HFF-Myc (cell line): ENCODE data around the gene MAPK8IP3.

Experiments used
- DNase-seq: peaks from one replicate; pipeline ENCODE4 v3.0.0-alpha.2; 2011; ENCODE audit warnings: low read depth; ENCODE audit errors: extremely low read depth
- H3K4me3 ChIP-seq: replicated peaks from 2 replicates; pipeline ENCODE4 v1.5.1; 2011; ENCODE audit warnings: low read depth, mild to moderate bottlenecking, control low read depth, low read length
- CTCF ChIP-seq: IDR thresholded peaks from 2 replicates; pipeline ENCODE4 v1.5.1; 2012; ENCODE audit warnings: mild to moderate bottlenecking, low read depth, low read length, control low read depth; ENCODE audit errors: missing control alignments

MAPK8IP3 gene

GRCh38 chr16:1754204-1754603 is 48.2 kb downstream of the MAPK8IP3 start:
- DNase-seq: no peak
- no peak for TF ChIP-seq CTCF
- H3K4me3 ChIP-seq: no peak overlapping the region

GRCh38 chr16:1757714-1758461 is 51.9 kb downstream of the MAPK8IP3 start:
- no peak overlapping the region for H3K4me3 ChIP-seq
- DNase-seq: no peak
- no peak for TF ChIP-seq CTCF

- TF ChIP-seq CTCF: no peak
- DNase-seq: no peak
- H3K4me3 ChIP-seq: no peak overlapping the region
These were observed 52.9 kb downstream of the MAPK8IP3 start for GRCh38 chr16:1758923-1759322.

- H3K4me3 ChIP-seq: no peak overlapping the region
- no peak for TF ChIP-seq CTCF
- DNase-seq: no peak
These were observed 53.5 kb downstream of the MAPK8IP3 start for GRCh38 chr16:1759511-1759910.

GRCh38 chr16:1760911-1761310 is 54.9 kb downstream of the MAPK8IP3 start:
- no peak for TF ChIP-seq CTCF
- H3K4me3 ChIP-seq: no peak overlapping the region
- no peak for DNase-seq

GRCh38 chr16:1761751-1762150 is 55.8 kb downstream of the MAPK8IP3 start:
- no peak overlapping the region for H3K4me3 ChIP-seq
- no peak for DNase-seq
- TF ChIP-seq CTCF: no peak

- TF ChIP-seq CTCF: no peak
- no peak for DNase-seq
- H3K4me3 ChIP-seq: no peak overlapping the region
These were observed 56.3 kb downstream of the MAPK8IP3 start for GRCh38 chr16:1762196-1762878.
